Parathyroid adenoma (tissue), 2 donors: ENCODE measurements around the gene CDH13.

Experiments used
- H2AFZ ChIP-seq: fragments of 300-600 bp; sonication (generic); one replicate; pipeline ENCODE4 v1.7.0; 2017; ENCODE audit warnings: antibody characterized with exemption, mild to moderate bottlenecking
- H3K27ac ChIP-seq: fragments of 300-600 bp; sonication (generic); one replicate; pipeline ENCODE4 v1.7.0; 2017
- H3K27me3 ChIP-seq: fragments of 300-600 bp; sonication (generic); one replicate; pipeline ENCODE4 v1.7.0; 2017; ENCODE audit warnings: low read length; ENCODE audit not compliant: control insufficient read depth, insufficient read depth
- H3K36me3 ChIP-seq: fragments of 300-600 bp; sonication (generic); one replicate; pipeline ENCODE4 v1.7.0; 2017; ENCODE audit warnings: low read length; ENCODE audit not compliant: control insufficient read depth, insufficient read depth
- H3K4me1 ChIP-seq: fragments of 300-600 bp; sonication (generic); one replicate; pipeline ENCODE4 v1.7.0; 2017; ENCODE audit warnings: control low read depth
- H3K4me2 ChIP-seq: fragments of 300-600 bp; sonication (generic); one replicate; pipeline ENCODE4 v1.7.0; 2017; ENCODE audit warnings: low read length
- H3K4me3 ChIP-seq: fragments of 300-600 bp; sonication (generic); one replicate; pipeline ENCODE4 v1.7.0; 2017; ENCODE audit warnings: low read depth, low read length
- H3K79me2 ChIP-seq: fragments of 300-600 bp; sonication (generic); one replicate; pipeline ENCODE4 v1.7.0; 2017; ENCODE audit warnings: control low read depth
- H3K9ac ChIP-seq: fragments of 300-600 bp; sonication (generic); one replicate; pipeline ENCODE4 v1.7.0; 2017; ENCODE audit warnings: mild to moderate bottlenecking
- H3K9me3 ChIP-seq: fragments of 300-600 bp; sonication (generic); one replicate; pipeline ENCODE4 v1.7.0; 2017; ENCODE audit warnings: low read length; ENCODE audit not compliant: control insufficient read depth
- CTCF ChIP-seq: fragments of 300-600 bp; sonication (generic); IDR thresholded peaks from one replicate; pipeline ENCODE4 v1.7.0; 2017; ENCODE audit warnings: antibody characterized with exemption, mild to moderate bottlenecking
- donor health status: primary hyperparathyroidism.

CDH13 gene

DNA sequence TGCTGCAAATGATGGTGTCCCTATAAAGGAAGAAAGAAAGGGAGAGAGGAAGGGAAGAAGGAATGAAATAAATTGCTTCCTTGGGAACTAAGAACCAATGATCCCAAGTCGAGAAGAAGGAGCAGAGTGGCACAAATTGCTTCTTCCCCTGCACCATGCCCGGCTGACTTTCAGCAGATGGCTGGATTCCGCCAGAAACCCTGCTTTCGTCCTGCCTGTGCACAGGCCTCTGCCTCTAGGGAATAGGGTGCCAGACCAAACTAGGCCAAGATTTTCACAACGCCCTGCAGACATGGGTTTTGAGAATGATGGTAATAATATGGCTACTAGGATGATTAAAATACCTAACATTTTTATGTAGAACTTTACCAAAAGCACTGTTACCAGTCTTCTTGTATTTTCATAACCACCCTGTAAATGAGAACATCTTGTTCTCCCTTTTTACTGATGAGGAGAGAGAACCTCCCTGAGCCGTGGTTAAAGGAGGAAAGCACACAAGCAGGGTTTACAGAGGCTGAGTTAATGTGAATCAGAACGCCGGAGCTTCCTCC is 1058.9 kb downstream of the CDH13 start:
- no peak overlapping the region for H3K4me3 ChIP-seq
- H3K27me3 ChIP-seq, result no peaks in the 10 kb centered on the region
- no peak overlapping the region for H2AFZ ChIP-seq
- H3K4me2 ChIP-seq, result no peak overlapping the region
- no peak for TF ChIP-seq CTCF
- H3K27ac ChIP-seq, result no peak overlapping the region
- H3K9me3 ChIP-seq, result no peaks in the 10 kb centered on the region
- no peak overlapping the region for H3K9ac ChIP-seq
- H3K36me3 ChIP-seq, result no peaks in the 10 kb centered on the region
- no peaks in the 10 kb centered on the region for H3K79me2 ChIP-seq
- H3K4me1 ChIP-seq, result no peaks in the 10 kb centered on the region

- no peak overlapping the region for H3K4me3 ChIP-seq
- no peaks in the 10 kb centered on the region for H3K27me3 ChIP-seq
- H3K9ac ChIP-seq, result no peak overlapping the region
- no peaks in the 10 kb centered on the region for H3K4me1 ChIP-seq
- H3K9me3 ChIP-seq, result no peaks in the 10 kb centered on the region
- H3K79me2 ChIP-seq, result no peaks in the 10 kb centered on the region
- H3K27ac ChIP-seq, result no peak overlapping the region
- no peaks in the 10 kb centered on the region for H3K36me3 ChIP-seq
- no peak for TF ChIP-seq CTCF
- no peak overlapping the region for H3K4me2 ChIP-seq
- H2AFZ ChIP-seq, result no peak overlapping the region
Observed at GRCh38 chr16:83686726-83687125, 1060.0 kb downstream of the CDH13 start.

GRCh38 chr16:83689385-83689831 is 1062.6 kb downstream of the CDH13 start:
- no peak overlapping the region for H3K9ac ChIP-seq
- H3K36me3 ChIP-seq, result no peaks in the 10 kb centered on the region
- H3K79me2 ChIP-seq, result no peaks in the 10 kb centered on the region
- no peak overlapping the region for H3K27ac ChIP-seq
- no peaks in the 10 kb centered on the region for H3K27me3 ChIP-seq
- no peaks in the 10 kb centered on the region for H3K4me1 ChIP-seq
- TF ChIP-seq CTCF, result no peak
- H3K4me2 ChIP-seq, result no peak overlapping the region
- no peaks in the 10 kb centered on the region for H3K9me3 ChIP-seq
- no peak overlapping the region for H3K4me3 ChIP-seq
- no peak overlapping the region for H2AFZ ChIP-seq

GRCh38 chr16:83692224-83692623 is 1065.5 kb downstream of the CDH13 start:
- H3K27ac ChIP-seq, result no peak overlapping the region
- no peaks in the 10 kb centered on the region for H3K36me3 ChIP-seq
- no peaks in the 10 kb centered on the region for H3K4me1 ChIP-seq
- no peak overlapping the region for H3K4me2 ChIP-seq
- H3K27me3 ChIP-seq, result no peaks in the 10 kb centered on the region
- H2AFZ ChIP-seq, result no peak overlapping the region
- H3K79me2 ChIP-seq, result no peaks in the 10 kb centered on the region
- H3K4me3 ChIP-seq, result no peak overlapping the region
- no peaks in the 10 kb centered on the region for H3K9me3 ChIP-seq
- TF ChIP-seq CTCF, result no peak
- H3K9ac ChIP-seq, result no peak overlapping the region

DNA sequence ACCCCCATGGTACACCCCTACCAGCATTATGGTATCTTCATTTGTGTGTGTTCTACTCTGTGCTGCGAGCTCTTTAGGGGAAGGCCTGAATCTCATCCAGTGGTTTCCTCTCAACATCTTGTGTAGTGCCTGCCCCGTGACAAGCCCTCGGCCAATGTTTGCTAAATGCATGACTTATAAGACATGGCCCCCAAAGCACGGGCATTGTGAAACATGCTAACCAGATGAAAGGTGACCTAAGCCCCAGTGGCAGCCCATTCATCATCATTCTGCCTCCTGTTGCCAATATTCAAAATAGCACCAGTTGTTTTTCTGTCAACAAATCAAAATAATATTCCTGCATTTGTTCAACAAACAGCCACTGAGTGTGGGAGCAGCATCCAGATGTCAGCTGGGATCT is 1072.2 kb downstream of the CDH13 start:
- H3K9me3 ChIP-seq, result no peaks in the 10 kb centered on the region
- TF ChIP-seq CTCF, result no peak
- no peak overlapping the region for H3K27ac ChIP-seq

More for the DNA sequence above, 1072.2 kb downstream of the CDH13 start:
- Histone ChIP-seq H2AFZ (no peak overlapping the region), H3K27me3 (no peaks in the 10 kb centered on the region), H3K4me1 (no peaks in the 10 kb centered on the region), H3K4me3 (no peak overlapping the region), H3K79me2 (no peaks in the 10 kb centered on the region), H3K4me2 (no peak overlapping the region), H3K36me3 (no peaks in the 10 kb centered on the region), H3K9ac (no peak overlapping the region)
